GM12872 (cell line): Measurements from ENCODE around the gene VAPB.

Experiments
- CTCF ChIP-seq: IDR thresholded peaks from 3 replicates; pipeline ENCODE4 v1.5.1; 2011; ENCODE audit warnings: low read depth, mild to moderate bottlenecking, low read length, moderate library complexity; ENCODE audit not compliant: insufficient read depth

VAPB gene

GRCh38 chr20:58446264-58446959 lies 57.4 kb downstream of the VAPB start:
- no peak for TF ChIP-seq CTCF

- TF ChIP-seq CTCF = no peak
Measured at GRCh38 chr20:58446960-58447265, 57.9 kb downstream of the VAPB start.

GRCh38 chr20:58447511-58448391 lies 58.7 kb downstream of the VAPB start:
- peak; percentile 69 for TF ChIP-seq CTCF

GRCh38 chr20:58448958-58449357 lies 59.9 kb downstream of the VAPB start:
- TF ChIP-seq CTCF = no peak

GRCh38 chr20:58449681-58450221 lies 60.7 kb downstream of the VAPB start:
- no peak for TF ChIP-seq CTCF

- no peak for TF ChIP-seq CTCF
Measured at GRCh38 chr20:58450254-58450653, 61.2 kb downstream of the VAPB start.

- TF ChIP-seq CTCF = no peak
Measured at GRCh38 chr20:58452667-58453255, 63.7 kb downstream of the VAPB start.
